ENCODE data around the gene CDH13.
A peak's percentile ranks its signal among the peaks of the same experiment; 100 is the strongest.

CDH13 gene

DNA sequence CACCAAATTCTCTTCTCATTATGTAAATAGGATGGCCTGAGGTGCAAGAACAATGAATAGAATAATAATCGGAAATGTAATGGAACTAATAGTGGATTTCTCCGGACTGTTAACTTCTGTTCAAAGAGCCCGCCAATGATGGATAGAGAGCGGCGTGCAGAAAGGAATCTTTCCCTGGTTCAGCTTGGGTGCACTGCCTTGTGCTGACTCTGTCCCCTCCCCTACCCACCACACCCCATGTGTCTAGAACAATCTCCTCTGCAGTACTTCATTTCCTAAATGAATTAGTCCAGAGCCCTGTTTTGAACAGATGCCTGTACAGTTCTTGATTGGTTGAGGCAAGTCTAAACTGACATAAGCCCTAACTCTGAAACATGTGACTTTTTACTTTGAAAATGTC, 125.4 kb downstream of the CDH13 start:
- H3K27ac ChIP-seq (ENCODE audit: low read depth, low read length) = no peak overlapping the region
- no peak overlapping the region for H3K9ac ChIP-seq (ENCODE audit: low read length)
- no peak overlapping the region for H3K18ac ChIP-seq (ENCODE audit: low read length)
- no peak overlapping the region for H2BK5ac ChIP-seq (ENCODE audit: low read depth, low read length, poor library complexity)
- no peak overlapping the region for H3K14ac ChIP-seq (ENCODE audit: low read length)
- H2AK5ac ChIP-seq (ENCODE audit: low read length) = no peak overlapping the region
- no CpG with 5 or more reads among the region's 5 CpGs for WGBS (ENCODE audit: extremely low coverage, insufficient coverage, insufficient read length)
- H4K8ac ChIP-seq (ENCODE audit: low read depth, low read length) = no peak overlapping the region
- no peak overlapping the region for H4K12ac ChIP-seq (ENCODE audit: low read depth, low read length)
- no peak for DNase-seq
- H3K4ac ChIP-seq (ENCODE audit: low read depth, low read length) = no peak overlapping the region
- no peaks in the 10 kb centered on the region for H3K27me3 ChIP-seq (ENCODE audit: insufficient read depth, low read length)
- H3K36me3 ChIP-seq (ENCODE audit: control insufficient read depth in 1 of 2, insufficient read depth in 2 of 2, low read length in 2 of 2) = no peaks in the 10 kb centered on the region
- no peak overlapping the region for H4K91ac ChIP-seq (ENCODE audit: low read depth, low read length)
- no peaks in the 10 kb centered on the region for H3K79me2 ChIP-seq (ENCODE audit: control insufficient read depth, insufficient read depth, low read length, poor library complexity)
- H3K9me3 ChIP-seq (ENCODE audit: insufficient read depth, low read depth, low read length) = no peaks in the 10 kb centered on the region
- no peak overlapping the region for H3K4me3 ChIP-seq (ENCODE audit: low read depth, low read length)
- H3K4me2 ChIP-seq (ENCODE audit: low read length) = no peak overlapping the region
- H3K23ac ChIP-seq (ENCODE audit: low read length) = no peak overlapping the region
- H2BK120ac ChIP-seq (ENCODE audit: insufficient read depth, low read length, poor library complexity) = no peak overlapping the region
- no peaks in the 10 kb centered on the region for H3K79me1 ChIP-seq (ENCODE audit: low read length)
- H3K4me1 ChIP-seq (ENCODE audit: control insufficient read depth in 1 of 2, insufficient read depth in 2 of 2, low read length in 2 of 2) = no peaks in the 10 kb centered on the region
- H2AFZ ChIP-seq (ENCODE audit: insufficient read depth, low read length, poor library complexity) = no peak overlapping the region
- H2BK12ac ChIP-seq (ENCODE audit: low read length) = no peak overlapping the region

DNA sequence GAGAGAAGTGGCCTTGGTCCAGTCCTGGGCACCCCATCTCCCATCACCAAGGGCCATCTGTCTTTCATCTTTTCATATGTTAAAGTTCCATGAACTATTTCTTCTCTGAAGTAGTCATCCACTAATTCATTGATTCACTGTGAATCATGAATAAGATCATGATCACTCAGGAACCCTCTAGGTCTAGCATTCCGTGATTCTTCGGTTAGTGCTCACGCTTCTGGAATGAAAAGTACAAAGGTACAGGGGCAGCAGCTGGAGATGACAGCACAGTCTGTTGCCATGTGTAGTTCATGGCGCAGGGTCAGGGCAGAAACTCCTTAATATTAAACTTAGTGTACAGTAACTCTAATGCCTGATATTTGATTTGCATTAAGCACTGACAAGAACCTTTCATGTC, 127.1 kb downstream of the CDH13 start:
- H3K4me3 ChIP-seq (ENCODE audit: low read depth, low read length) = no peak overlapping the region
- H3K79me2 ChIP-seq (ENCODE audit: control insufficient read depth, insufficient read depth, low read length, poor library complexity) = no peaks in the 10 kb centered on the region
- no peak overlapping the region for H3K4ac ChIP-seq (ENCODE audit: low read depth, low read length)
- H3K79me1 ChIP-seq (ENCODE audit: low read length) = no peaks in the 10 kb centered on the region
- no peaks in the 10 kb centered on the region for H3K4me1 ChIP-seq (ENCODE audit: control insufficient read depth in 1 of 2, insufficient read depth in 2 of 2, low read length in 2 of 2)
- H2BK12ac ChIP-seq (ENCODE audit: low read length) = no peak overlapping the region
- no peak overlapping the region for H3K14ac ChIP-seq (ENCODE audit: low read length)
- H3K4me2 ChIP-seq (ENCODE audit: low read length) = no peak overlapping the region
- H3K36me3 ChIP-seq (ENCODE audit: control insufficient read depth in 1 of 2, insufficient read depth in 2 of 2, low read length in 2 of 2) = no peaks in the 10 kb centered on the region
- no peak overlapping the region for H2AK5ac ChIP-seq (ENCODE audit: low read length)
- H2BK120ac ChIP-seq (ENCODE audit: insufficient read depth, low read length, poor library complexity) = no peak overlapping the region
- H3K18ac ChIP-seq (ENCODE audit: low read length) = no peak overlapping the region
- no peak overlapping the region for H3K9ac ChIP-seq (ENCODE audit: low read length)
- H2AFZ ChIP-seq (ENCODE audit: insufficient read depth, low read length, poor library complexity) = no peak overlapping the region
- DNase-seq = peak in 1 of 2 donors; percentile 3
- no peak overlapping the region for H2BK5ac ChIP-seq (ENCODE audit: low read depth, low read length, poor library complexity)
- no peak overlapping the region for H3K27ac ChIP-seq (ENCODE audit: low read depth, low read length)
- H3K9me3 ChIP-seq (ENCODE audit: insufficient read depth, low read depth, low read length) = no peaks in the 10 kb centered on the region
- no peak overlapping the region for H4K12ac ChIP-seq (ENCODE audit: low read depth, low read length)
- no peak overlapping the region for H4K91ac ChIP-seq (ENCODE audit: low read depth, low read length)
- no peak overlapping the region for H4K8ac ChIP-seq (ENCODE audit: low read depth, low read length)
- WGBS (ENCODE audit: extremely low coverage, insufficient coverage, insufficient read length) = no CpG with 5 or more reads among the region's 4 CpGs
- no peaks in the 10 kb centered on the region for H3K27me3 ChIP-seq (ENCODE audit: insufficient read depth, low read length)
- H3K23ac ChIP-seq (ENCODE audit: low read length) = no peak overlapping the region

DNA sequence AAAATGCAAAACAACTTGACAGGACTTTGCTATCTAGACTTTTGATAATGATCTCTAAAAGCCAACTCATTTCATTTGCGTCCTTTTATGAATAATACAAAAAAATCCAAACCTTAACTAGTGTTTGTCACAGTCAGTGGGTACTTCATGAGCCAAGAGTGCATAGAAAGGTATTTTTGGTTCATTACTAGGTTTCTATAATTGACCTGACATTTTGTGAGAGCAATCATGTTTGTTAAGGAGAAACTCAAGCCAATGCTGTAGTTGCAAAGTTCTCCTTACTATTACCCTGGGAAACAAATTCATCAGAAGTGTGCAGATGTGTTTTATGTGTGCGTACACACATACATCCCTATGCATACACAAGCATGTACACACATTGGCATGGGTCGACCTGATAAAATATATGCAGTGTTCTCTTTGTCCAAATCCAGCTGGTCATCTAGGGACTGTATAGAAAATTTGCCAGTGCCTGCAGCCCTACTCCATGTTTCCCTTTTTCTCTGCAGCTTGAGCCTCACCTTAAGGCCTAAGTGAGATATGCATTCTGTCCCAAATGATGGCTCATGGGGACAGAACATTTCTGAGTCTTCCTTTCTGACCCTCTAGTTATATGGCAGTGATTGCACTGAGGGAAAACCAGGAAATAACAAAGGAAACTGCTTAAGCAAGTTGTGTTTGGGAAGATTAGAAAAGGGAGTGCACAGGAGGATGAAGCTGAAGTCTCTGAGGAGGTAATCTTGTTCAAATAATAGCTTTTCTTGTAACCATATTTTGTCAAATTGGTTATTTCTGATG, 128.1 kb downstream of the CDH13 start:
- Histone ChIP-seq H3K23ac (ENCODE audit: low read length) (no peak overlapping the region), H3K4me1 (ENCODE audit: control insufficient read depth in 1 of 2, insufficient read depth in 2 of 2, low read length in 2 of 2) (no peaks in the 10 kb centered on the region), H3K4me3 (ENCODE audit: low read depth, low read length) (no peak overlapping the region), H2BK120ac (ENCODE audit: insufficient read depth, low read length, poor library complexity) (no peak overlapping the region), H4K91ac (ENCODE audit: low read depth, low read length) (no peak overlapping the region), H3K27ac (ENCODE audit: low read depth, low read length) (no peak overlapping the region), H3K14ac (ENCODE audit: low read length) (no peak overlapping the region), H2BK5ac (ENCODE audit: low read depth, low read length, poor library complexity) (no peak overlapping the region), H3K9me3 (ENCODE audit: insufficient read depth, low read depth, low read length) (no peaks in the 10 kb centered on the region), H4K12ac (ENCODE audit: low read depth, low read length) (no peak overlapping the region), H2BK12ac (ENCODE audit: low read length) (no peak overlapping the region), H3K4me2 (ENCODE audit: low read length) (no peak overlapping the region), H3K36me3 (ENCODE audit: control insufficient read depth in 1 of 2, insufficient read depth in 2 of 2, low read length in 2 of 2) (no peaks in the 10 kb centered on the region), H3K79me2 (ENCODE audit: control insufficient read depth, insufficient read depth, low read length, poor library complexity) (no peaks in the 10 kb centered on the region), H3K18ac (ENCODE audit: low read length) (no peak overlapping the region), H3K79me1 (ENCODE audit: low read length) (no peaks in the 10 kb centered on the region), H4K8ac (ENCODE audit: low read depth, low read length) (no peak overlapping the region), H3K4ac (ENCODE audit: low read depth, low read length) (no peak overlapping the region), H3K27me3 (ENCODE audit: insufficient read depth, low read length) (no peaks in the 10 kb centered on the region), H3K9ac (ENCODE audit: low read length) (no peak overlapping the region), H2AK5ac (ENCODE audit: low read length) (no peak overlapping the region), H2AFZ (ENCODE audit: insufficient read depth, low read length, poor library complexity) (no peak overlapping the region)
- DNase-seq = no peak
- WGBS (ENCODE audit: extremely low coverage, insufficient coverage, insufficient read length) = no CpG with 5 or more reads among the region's 3 CpGs

DNA sequence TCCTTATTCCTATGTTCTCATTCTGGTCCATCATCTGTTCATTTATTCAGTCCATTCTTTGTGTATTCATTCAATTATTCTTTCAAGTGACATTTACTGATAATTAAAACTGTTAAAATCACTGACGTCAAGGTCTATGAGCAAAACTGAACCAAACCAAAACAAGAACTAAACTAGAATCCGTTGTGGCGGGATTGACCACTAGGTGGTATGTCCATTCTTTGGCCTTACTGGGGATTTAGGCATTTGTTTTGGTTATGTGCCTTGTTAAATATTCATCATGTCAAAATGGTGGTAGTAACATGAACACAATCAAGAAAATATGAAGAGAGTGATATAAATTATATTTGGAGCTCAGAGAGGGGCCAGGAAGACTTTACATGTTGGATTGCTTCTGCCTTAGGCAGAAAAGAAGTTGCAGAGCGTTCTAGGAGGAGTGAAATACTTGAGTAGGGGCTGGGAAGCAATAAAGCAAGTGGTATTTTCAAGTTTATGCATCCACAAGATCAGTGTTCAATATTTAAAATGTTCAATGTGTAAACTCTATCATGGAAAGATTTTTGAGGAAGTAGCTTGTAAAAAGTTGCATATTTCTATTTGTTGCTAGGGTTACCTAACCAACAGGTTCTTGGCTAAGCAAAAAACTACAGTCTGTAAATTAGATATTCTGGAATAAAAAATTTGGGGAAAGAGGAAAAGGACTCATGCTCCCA, 129.0 kb downstream of the CDH13 start:
- no peaks in the 10 kb centered on the region for H3K36me3 ChIP-seq (ENCODE audit: control insufficient read depth in 1 of 2, insufficient read depth in 2 of 2, low read length in 2 of 2)
- H4K8ac ChIP-seq (ENCODE audit: low read depth, low read length) = no peak overlapping the region
- no peak overlapping the region for H3K4me2 ChIP-seq (ENCODE audit: low read length)
- no peaks in the 10 kb centered on the region for H3K79me1 ChIP-seq (ENCODE audit: low read length)
- no peak for DNase-seq
- no peaks in the 10 kb centered on the region for H3K9me3 ChIP-seq (ENCODE audit: insufficient read depth, low read depth, low read length)
- no peak overlapping the region for H4K91ac ChIP-seq (ENCODE audit: low read depth, low read length)
- no peak overlapping the region for H4K12ac ChIP-seq (ENCODE audit: low read depth, low read length)
- no peak overlapping the region for H3K4ac ChIP-seq (ENCODE audit: low read depth, low read length)
- H3K4me1 ChIP-seq (ENCODE audit: control insufficient read depth in 1 of 2, insufficient read depth in 2 of 2, low read length in 2 of 2) = no peaks in the 10 kb centered on the region
- no peaks in the 10 kb centered on the region for H3K79me2 ChIP-seq (ENCODE audit: control insufficient read depth, insufficient read depth, low read length, poor library complexity)
- H3K27me3 ChIP-seq (ENCODE audit: insufficient read depth, low read length) = no peaks in the 10 kb centered on the region
- H2AFZ ChIP-seq (ENCODE audit: insufficient read depth, low read length, poor library complexity) = no peak overlapping the region
- WGBS (ENCODE audit: extremely low coverage, insufficient coverage, insufficient read length) = no CpG with 5 or more reads among the region's 4 CpGs
- H3K27ac ChIP-seq (ENCODE audit: low read depth, low read length) = no peak overlapping the region
- no peak overlapping the region for H3K18ac ChIP-seq (ENCODE audit: low read length)
- H2BK12ac ChIP-seq (ENCODE audit: low read length) = no peak overlapping the region
- H3K23ac ChIP-seq (ENCODE audit: low read length) = no peak overlapping the region
- no peak overlapping the region for H2BK120ac ChIP-seq (ENCODE audit: insufficient read depth, low read length, poor library complexity)
- H3K14ac ChIP-seq (ENCODE audit: low read length) = no peak overlapping the region
- H2BK5ac ChIP-seq (ENCODE audit: low read depth, low read length, poor library complexity) = no peak overlapping the region
- H3K9ac ChIP-seq (ENCODE audit: low read length) = no peak overlapping the region
- H3K4me3 ChIP-seq (ENCODE audit: low read depth, low read length) = no peak overlapping the region
- no peak overlapping the region for H2AK5ac ChIP-seq (ENCODE audit: low read length)

Data from trophoblast cell (in vitro differentiated cells and primary cell).